ENCODE data around the gene RALBP1.

RALBP1 gene

DNA sequence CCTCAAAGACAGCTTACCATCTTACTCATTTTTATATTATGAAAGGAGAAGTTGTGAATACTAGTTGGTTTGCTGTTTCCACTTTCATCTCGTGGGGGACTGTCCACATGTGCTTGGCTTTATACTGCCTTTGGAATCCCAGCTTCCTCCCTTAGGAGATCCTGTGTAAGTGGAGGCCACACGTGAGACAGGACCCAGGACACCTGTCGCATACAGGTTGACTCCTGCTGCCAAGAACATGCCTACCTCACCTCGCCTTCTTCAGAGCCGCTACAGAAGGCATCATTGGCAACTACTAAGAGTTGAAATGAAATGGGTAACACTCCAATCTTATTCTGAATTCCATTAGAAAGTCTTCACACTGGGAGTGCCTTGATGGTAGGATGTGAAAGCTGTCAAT, 69.7 kb downstream of the RALBP1 start:
- TF ChIP-seq CTCF (IDR thresholded peaks at IDR 0.05; ENCODE audit: low read depth, low read length, missing control alignments): no peak
- H3K4me3 ChIP-seq (replicated peaks; ENCODE audit: low read depth, low read length): no peak overlapping the region
- DNase-seq (ENCODE audit: extremely low read depth, low read depth): no peak

DNA sequence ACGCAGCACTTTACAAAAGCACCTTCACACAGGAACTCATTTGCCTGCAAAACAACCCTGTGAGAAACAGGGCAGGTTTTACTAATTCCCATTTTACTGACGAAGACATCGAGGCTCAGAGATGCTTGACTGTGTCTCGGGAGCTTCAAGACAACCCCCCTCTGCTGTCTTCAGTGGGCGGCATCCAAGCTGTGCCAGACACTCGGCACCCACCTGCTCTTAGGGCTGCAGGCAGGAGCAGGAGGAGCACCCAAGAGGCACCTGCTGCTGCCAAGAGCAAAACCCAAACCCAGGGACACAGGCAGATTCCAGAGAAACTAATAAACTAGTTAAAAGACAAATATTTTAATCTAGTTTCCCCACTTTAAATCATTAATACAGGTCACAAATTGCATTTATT, 71.2 kb downstream of the RALBP1 start:
- TF ChIP-seq CTCF (IDR thresholded peaks at IDR 0.05; ENCODE audit: low read depth, low read length, missing control alignments): no peak
- H3K4me3 ChIP-seq (replicated peaks; ENCODE audit: low read depth, low read length): no peak overlapping the region
- no peak for DNase-seq (ENCODE audit: extremely low read depth, low read depth)

- TF ChIP-seq CTCF (IDR thresholded peaks at IDR 0.05; ENCODE audit: low read depth, low read length, missing control alignments): no peak
- H3K4me3 ChIP-seq (replicated peaks; ENCODE audit: low read depth, low read length): no peak overlapping the region
- DNase-seq (ENCODE audit: extremely low read depth, low read depth): no peak
Measured at GRCh38 chr18:9547782-9548181, 72.5 kb downstream of the RALBP1 start.

DNA sequence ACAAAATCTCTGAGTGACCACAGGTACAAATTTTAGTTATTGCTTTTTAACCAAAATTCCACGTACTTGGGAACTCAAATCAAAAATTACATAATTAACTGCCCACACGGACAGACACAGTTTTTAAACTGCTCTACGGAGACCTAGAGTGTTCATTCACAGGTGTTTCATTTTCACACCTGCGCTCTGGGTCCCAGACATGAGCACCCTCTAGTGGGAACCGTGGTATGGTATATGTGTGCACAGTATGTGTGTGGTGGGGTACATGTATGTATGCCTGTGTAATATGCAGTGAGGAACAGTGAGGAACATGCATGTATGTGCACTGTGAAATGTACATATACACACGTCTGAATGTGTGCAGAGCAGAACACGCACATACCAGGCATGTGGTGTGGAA, 74.1 kb downstream of the RALBP1 start:
- TF ChIP-seq CTCF (IDR thresholded peaks at IDR 0.05; ENCODE audit: low read depth, low read length, missing control alignments): no peak
- no peak overlapping the region for H3K4me3 ChIP-seq (replicated peaks; ENCODE audit: low read depth, low read length)
- no peak for DNase-seq (ENCODE audit: extremely low read depth, low read depth)

- DNase-seq (ENCODE audit: extremely low read depth, low read depth): no peak
- TF ChIP-seq CTCF (IDR thresholded peaks at IDR 0.05; ENCODE audit: low read depth, low read length, missing control alignments): no peak
- no peak overlapping the region for H3K4me3 ChIP-seq (replicated peaks; ENCODE audit: low read depth, low read length)
Measured at GRCh38 chr18:9550429-9550828, 75.1 kb downstream of the RALBP1 start.

DNA sequence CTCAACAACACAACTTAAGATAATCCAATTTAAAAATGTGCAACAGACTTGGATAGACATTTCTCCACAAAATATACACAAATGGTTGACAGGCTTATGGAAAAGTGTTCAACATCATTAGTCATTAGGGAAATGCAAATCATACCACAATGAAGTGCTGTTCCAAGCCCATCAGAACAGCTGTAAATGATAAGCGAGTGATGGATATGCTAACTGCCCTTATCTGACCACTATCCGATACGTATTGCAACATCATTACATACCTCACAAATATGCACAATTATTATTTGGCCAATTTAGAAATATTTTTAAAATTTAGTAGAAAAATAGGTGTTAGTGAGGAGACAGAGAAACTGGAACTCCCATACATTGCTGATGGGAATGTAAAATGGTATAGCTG, 76.9 kb downstream of the RALBP1 start:
- TF ChIP-seq CTCF (IDR thresholded peaks at IDR 0.05; ENCODE audit: low read depth, low read length, missing control alignments): no peak
- no peak for DNase-seq (ENCODE audit: extremely low read depth, low read depth)
- no peak overlapping the region for H3K4me3 ChIP-seq (replicated peaks; ENCODE audit: low read depth, low read length)

DNA sequence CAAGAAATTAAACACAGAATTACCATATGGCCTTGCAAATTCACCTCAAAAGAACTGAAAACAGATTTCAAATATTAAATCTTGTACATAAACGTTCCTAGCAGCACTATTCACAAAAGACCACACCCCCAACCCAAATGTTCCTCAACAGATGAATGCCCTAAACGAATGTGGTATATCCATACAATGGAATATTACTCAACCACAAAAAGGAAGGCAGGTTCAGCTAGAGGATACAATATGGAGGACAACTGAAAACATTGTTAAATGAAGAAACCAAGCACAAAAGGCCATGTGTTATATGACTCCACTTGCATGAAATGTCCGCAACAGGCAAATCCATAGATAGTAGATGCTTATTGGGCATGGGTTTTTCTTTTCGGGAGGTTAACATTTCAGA, 77.3 kb downstream of the RALBP1 start:
- no peak for TF ChIP-seq CTCF (IDR thresholded peaks at IDR 0.05; ENCODE audit: low read depth, low read length, missing control alignments)
- no peak for DNase-seq (ENCODE audit: extremely low read depth, low read depth)
- no peak overlapping the region for H3K4me3 ChIP-seq (replicated peaks; ENCODE audit: low read depth, low read length)

Measured in HFF-Myc (cell line).